ENCODE data around the gene ACOX1. TPM values are rescaled to one million over a fixed set of nuclear protein-coding genes. Genes with fewer than 3 reads are reported as not detected.

ACOX1 gene
- polyA plus RNA-seq, 1 donor (not counting 4 experiments of a cell fraction or from before 2014, with no cell fraction given), result 31.8 TPM

GRCh38 chr17:75937652-75938051, 41.3 kb downstream of the ACOX1 start:
- TF ChIP-seq CTCF (optimal IDR thresholded peaks at IDR 0.05 in 1 of 3, IDR thresholded peaks at IDR 0.05 in 1 of 3, conservative IDR thresholded peaks at IDR 0.05 in 1 of 3; ENCODE audit: extremely low read depth in 1 of 3, insufficient read depth in 2 of 3, low read length in 3 of 3), result no peak
- H2AFZ ChIP-seq (ENCODE audit: control insufficient read depth, low read length), result no peak overlapping the region
- no peaks in the 10 kb centered on the region for H3K36me3 ChIP-seq (ENCODE audit: control insufficient read depth in 2 of 2, extremely low read depth in 1 of 2, insufficient read depth in 2 of 2, low read length in 2 of 2)
- no peaks in the 10 kb centered on the region for H3K27me3 ChIP-seq (ENCODE audit: control insufficient read depth, extremely low read depth, insufficient read depth, low read length)
- peaks cover 6% of the 10 kb centered on the region for H3K4me1 ChIP-seq (ENCODE audit: control insufficient read depth, extremely low read depth, insufficient read depth, low read length)
- no peaks in the 10 kb centered on the region for H3K9me3 ChIP-seq (ENCODE audit: control insufficient read depth, low read depth, low read length)
- no peak overlapping the region for H3K27ac ChIP-seq (ENCODE audit: control insufficient read depth, insufficient read depth, low read length)
- H3K4me2 ChIP-seq (ENCODE audit: control insufficient read depth, extremely low read depth, insufficient read depth, low read depth, low read length), result no peak overlapping the region
- H3K9ac ChIP-seq (ENCODE audit: control insufficient read depth, extremely low read depth, insufficient read depth, low read length), result no peak overlapping the region
- no peak for FAIRE-seq
- H3K4me3 ChIP-seq (ENCODE audit: control insufficient read depth in 2 of 3, extremely low read depth in 1 of 3, insufficient read depth in 2 of 3, low read depth in 1 of 3, low read length in 3 of 3), result no peak overlapping the region
- dilution Hi-C loops (cut with MboI; ENCODE audit: extremely low pct_ligation_motif_present, low sequenced_read_pairs), result no loop called here
- H3K9me1 ChIP-seq (ENCODE audit: control insufficient read depth, extremely low read depth, insufficient read depth, low read length), result no peaks in the 10 kb centered on the region
- DNase-seq (ENCODE audit: low read depth, low spot score), result no peak
- no peaks in the 10 kb centered on the region for H3K79me2 ChIP-seq (ENCODE audit: control insufficient read depth, insufficient read depth, low read length)
- no peaks in the 10 kb centered on the region for H4K20me1 ChIP-seq (ENCODE audit: control insufficient read depth, extremely low read depth, insufficient read depth, low read length)

- H3K4me3 ChIP-seq (ENCODE audit: control insufficient read depth in 2 of 3, extremely low read depth in 1 of 3, insufficient read depth in 2 of 3, low read depth in 1 of 3, low read length in 3 of 3), result no peak overlapping the region
- dilution Hi-C loops (cut with MboI; ENCODE audit: extremely low pct_ligation_motif_present, low sequenced_read_pairs), result no loop called here
- FAIRE-seq, result no peak
- no peak for TF ChIP-seq EZH2 (IDR thresholded peaks at IDR 0.05; ENCODE audit: low read length)
- TF ChIP-seq CTCF (optimal IDR thresholded peaks at IDR 0.05 in 1 of 3, IDR thresholded peaks at IDR 0.05 in 1 of 3, conservative IDR thresholded peaks at IDR 0.05 in 1 of 3; ENCODE audit: extremely low read depth in 1 of 3, insufficient read depth in 2 of 3, low read length in 3 of 3), result no peak
- no peaks in the 10 kb centered on the region for H3K9me1 ChIP-seq (ENCODE audit: control insufficient read depth, extremely low read depth, insufficient read depth, low read length)
- H3K27me3 ChIP-seq (ENCODE audit: control insufficient read depth, extremely low read depth, insufficient read depth, low read length), result no peaks in the 10 kb centered on the region
- no peak for DNase-seq (ENCODE audit: low read depth, low spot score)
- H2AFZ ChIP-seq (ENCODE audit: control insufficient read depth, low read length), result no peak overlapping the region
- H3K9me3 ChIP-seq (ENCODE audit: control insufficient read depth, low read depth, low read length), result no peaks in the 10 kb centered on the region
- H3K79me2 ChIP-seq (ENCODE audit: control insufficient read depth, insufficient read depth, low read length), result no peaks in the 10 kb centered on the region
- no peaks in the 10 kb centered on the region for H4K20me1 ChIP-seq (ENCODE audit: control insufficient read depth, extremely low read depth, insufficient read depth, low read length)
- no peaks in the 10 kb centered on the region for H3K4me1 ChIP-seq (ENCODE audit: control insufficient read depth, extremely low read depth, insufficient read depth, low read length)
- no peak overlapping the region for H3K9ac ChIP-seq (ENCODE audit: control insufficient read depth, extremely low read depth, insufficient read depth, low read length)
- no peak overlapping the region for H3K27ac ChIP-seq (ENCODE audit: control insufficient read depth, insufficient read depth, low read length)
- H3K36me3 ChIP-seq (ENCODE audit: control insufficient read depth in 2 of 2, extremely low read depth in 1 of 2, insufficient read depth in 2 of 2, low read length in 2 of 2), result no peaks in the 10 kb centered on the region
- no peak overlapping the region for H3K4me2 ChIP-seq (ENCODE audit: control insufficient read depth, extremely low read depth, insufficient read depth, low read depth, low read length)
These were observed 45.2 kb downstream of the ACOX1 start for GRCh38 chr17:75933808-75934207.
